Suprapubic skin (tissue), 4 donors: ENCODE measurements around the gene KRTAP5-5.
"Not testable (repeated sequence)": the region's sequence is repeated elsewhere in the genome, so short reads cannot be mapped to it uniquely, and the experiment has no call there.

Source experiments
- EP300 ChIP-seq: sonication (generic); formaldehyde crosslinking; IDR thresholded peaks from one replicate; pipeline ENCODE4 v1.6.1; 2017; ENCODE audit warnings: antibody characterized with exemption
- POLR2A ChIP-seq, 2 donors: fragments of 450-650 bp; IDR thresholded peaks; one replicate each; pipeline ENCODE4 v1.6.1; 2017; ENCODE audit warnings: antibody characterized with exemption in 2 of 2, mild to moderate bottlenecking in 2 of 2, moderate library complexity in 2 of 2
- POLR2AphosphoS5 ChIP-seq, 3 donors: sonication (generic); formaldehyde crosslinking; IDR thresholded peaks; one replicate each; pipeline ENCODE4 v1.6.1; 2017; ENCODE audit warnings: antibody characterized with exemption in 3 of 3
- TF ChIP-seq, protein P1 (sequence below), 2 donors: fragments of 200-600 bp in 1 of 2; fragments of 450-650 bp in 1 of 2; sonication (generic) in 1 of 2; IDR thresholded peaks; one replicate each; pipeline ENCODE4 v1.5.1; 2016 to 2019; ENCODE audit warnings: antibody characterized with exemption in 2 of 2, mild to moderate bottlenecking in 1 of 2, moderate library complexity in 1 of 2

GRCh38 chr11:1595994-1596575, 33.5 kb upstream of the KRTAP5-5 start:
- TF ChIP-seq, protein P1, sequence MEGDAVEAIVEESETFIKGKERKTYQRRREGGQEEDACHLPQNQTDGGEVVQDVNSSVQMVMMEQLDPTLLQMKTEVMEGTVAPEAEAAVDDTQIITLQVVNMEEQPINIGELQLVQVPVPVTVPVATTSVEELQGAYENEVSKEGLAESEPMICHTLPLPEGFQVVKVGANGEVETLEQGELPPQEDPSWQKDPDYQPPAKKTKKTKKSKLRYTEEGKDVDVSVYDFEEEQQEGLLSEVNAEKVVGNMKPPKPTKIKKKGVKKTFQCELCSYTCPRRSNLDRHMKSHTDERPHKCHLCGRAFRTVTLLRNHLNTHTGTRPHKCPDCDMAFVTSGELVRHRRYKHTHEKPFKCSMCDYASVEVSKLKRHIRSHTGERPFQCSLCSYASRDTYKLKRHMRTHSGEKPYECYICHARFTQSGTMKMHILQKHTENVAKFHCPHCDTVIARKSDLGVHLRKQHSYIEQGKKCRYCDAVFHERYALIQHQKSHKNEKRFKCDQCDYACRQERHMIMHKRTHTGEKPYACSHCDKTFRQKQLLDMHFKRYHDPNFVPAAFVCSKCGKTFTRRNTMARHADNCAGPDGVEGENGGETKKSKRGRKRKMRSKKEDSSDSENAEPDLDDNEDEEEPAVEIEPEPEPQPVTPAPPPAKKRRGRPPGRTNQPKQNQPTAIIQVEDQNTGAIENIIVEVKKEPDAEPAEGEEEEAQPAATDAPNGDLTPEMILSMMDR (IDR thresholded peaks at IDR 0.05) = not testable (repeated sequence)
- not testable (repeated sequence) for TF ChIP-seq POLR2A (IDR thresholded peaks at IDR 0.05); POLR2AphosphoS5 (IDR thresholded peaks at IDR 0.05); EP300
